Activated CD4-positive, alpha-beta T cell treated with anti-CD3 and anti-CD28 coated beads for 48 hours (primary cell): ENCODE results near the gene CARD11.
"Not testable (repeated sequence)": the region's sequence is repeated elsewhere in the genome, so short reads cannot be mapped to it uniquely, and the experiment has no call there.

Source experiments
- DNase-seq: peaks from one replicate; pipeline ENCODE4 v3.0.0-alpha.2; 2020

Gene CARD11

GRCh38 chr7:2959103-2959680, 84.5 kb downstream of the CARD11 start:
- no peak for DNase-seq

- no peak for DNase-seq
These were observed 85.1 kb downstream of the CARD11 start for GRCh38 chr7:2958416-2959102.

GRCh38 chr7:2957369-2957727, 86.3 kb downstream of the CARD11 start:
- not testable (repeated sequence) for DNase-seq

- DNase-seq = peak; percentile 71
These were observed 86.9 kb downstream of the CARD11 start for GRCh38 chr7:2956526-2957368.

- DNase-seq = no peak
These were observed 87.6 kb downstream of the CARD11 start for GRCh38 chr7:2956076-2956475.

GRCh38 chr7:2955269-2955668, 88.4 kb downstream of the CARD11 start:
- DNase-seq = no peak

- DNase-seq = peak; percentile 37
These were observed 89.2 kb downstream of the CARD11 start for GRCh38 chr7:2954433-2954853.

GRCh38 chr7:2953588-2954407, 89.9 kb downstream of the CARD11 start:
- DNase-seq = no peak

- no peak for DNase-seq
These were observed 90.6 kb downstream of the CARD11 start for GRCh38 chr7:2953099-2953498.

- no peak for DNase-seq
These were observed 91.4 kb downstream of the CARD11 start for GRCh38 chr7:2952316-2952715.

GRCh38 chr7:2950578-2950977, 93.1 kb downstream of the CARD11 start:
- DNase-seq = no peak

- DNase-seq = no peak
These were observed 94.9 kb downstream of the CARD11 start for GRCh38 chr7:2948749-2949148.

GRCh38 chr7:2947058-2947780, 96.4 kb downstream of the CARD11 start:
- no peak for DNase-seq

- no peak for DNase-seq
These were observed 98.5 kb downstream of the CARD11 start for GRCh38 chr7:2945171-2945570.

GRCh38 chr7:2944739-2945138, 98.9 kb downstream of the CARD11 start:
- DNase-seq = no peak

- no peak for DNase-seq
These were observed 99.6 kb downstream of the CARD11 start for GRCh38 chr7:2943851-2944601.

- no peak for DNase-seq
These were observed 102.3 kb downstream of the CARD11 start for GRCh38 chr7:2941216-2941859.

GRCh38 chr7:2940466-2940865, 103.2 kb downstream of the CARD11 start:
- DNase-seq = no peak

- no peak for DNase-seq
These were observed 104.3 kb downstream of the CARD11 start for GRCh38 chr7:2939193-2939885.

GRCh38 chr7:2938514-2939192, 105.0 kb downstream of the CARD11 start:
- DNase-seq = no peak
